NCI-H345 treated with DMSO at 0.1 percent for 48 hours (cell line): Measurements from ENCODE around the gene FBXL17.
A peak's percentile ranks its signal among the peaks of the same experiment; 100 is the strongest.

Experiments
- DNase-seq: peaks from one replicate; lab custom pipeline; 2025; ENCODE audit not compliant: unreplicated experiment; lab: John Stamatoyannopoulos, UW

FBXL17 gene

DNA sequence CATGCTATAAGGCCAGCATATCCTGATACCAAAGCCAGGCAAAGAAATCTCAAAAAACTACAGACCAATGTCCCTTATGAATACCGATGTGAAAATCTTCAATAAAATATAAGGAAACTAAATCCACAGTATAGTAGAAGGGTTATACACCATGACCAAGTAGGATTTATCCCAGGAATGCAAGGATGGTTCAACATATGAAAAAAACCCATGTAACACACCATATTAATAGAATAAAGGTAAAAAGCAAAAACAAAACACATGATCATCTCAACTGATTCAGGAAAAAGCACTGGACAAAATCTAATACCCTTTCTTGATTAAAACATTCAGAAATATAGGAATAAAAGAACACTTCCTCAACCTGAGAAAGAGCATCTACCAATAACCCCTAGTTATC lies 6.1 kb downstream of the FBXL17 start:
- no peak for DNase-seq

GRCh38 chr5:108373426-108373825 lies 8.5 kb downstream of the FBXL17 start:
- DNase-seq: no peak

DNA sequence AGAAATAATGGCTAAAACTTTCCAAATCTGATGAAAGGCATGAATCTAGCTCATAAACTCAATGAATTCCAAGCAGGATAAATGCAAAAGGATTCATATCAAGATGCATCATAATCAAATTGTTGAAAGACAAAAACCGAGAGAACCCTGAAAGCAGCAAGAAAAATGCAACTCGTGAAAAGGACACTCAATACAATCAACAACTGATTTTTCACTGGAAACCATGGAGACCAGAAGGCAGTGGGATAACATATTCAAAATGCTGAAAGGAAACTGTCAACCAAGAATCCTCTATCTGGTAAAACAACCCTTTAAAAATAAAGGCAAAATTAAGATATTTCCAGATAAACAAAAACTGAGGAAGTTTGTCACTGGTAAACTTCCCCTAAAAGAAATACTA lies 9.5 kb downstream of the FBXL17 start:
- DNase-seq: no peak

DNA sequence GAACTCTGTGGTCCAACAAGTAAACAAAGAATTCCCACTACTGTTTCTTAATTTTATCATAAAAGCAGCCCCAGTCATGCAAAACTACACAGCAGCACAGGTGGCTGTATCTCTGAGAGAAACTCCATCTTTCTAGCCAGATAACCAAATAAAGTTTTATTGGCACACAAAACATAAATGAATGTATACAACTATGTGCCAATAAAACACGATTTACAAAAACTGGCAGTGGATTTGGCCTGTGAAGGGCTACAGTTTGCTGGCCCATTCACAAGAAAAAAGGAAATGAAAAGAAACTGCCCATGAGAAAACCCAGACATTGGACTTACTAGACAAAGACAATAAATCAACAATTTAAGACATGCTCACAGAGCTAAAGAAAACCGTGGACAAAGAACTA lies 10.6 kb downstream of the FBXL17 start:
- no peak for DNase-seq

DNA sequence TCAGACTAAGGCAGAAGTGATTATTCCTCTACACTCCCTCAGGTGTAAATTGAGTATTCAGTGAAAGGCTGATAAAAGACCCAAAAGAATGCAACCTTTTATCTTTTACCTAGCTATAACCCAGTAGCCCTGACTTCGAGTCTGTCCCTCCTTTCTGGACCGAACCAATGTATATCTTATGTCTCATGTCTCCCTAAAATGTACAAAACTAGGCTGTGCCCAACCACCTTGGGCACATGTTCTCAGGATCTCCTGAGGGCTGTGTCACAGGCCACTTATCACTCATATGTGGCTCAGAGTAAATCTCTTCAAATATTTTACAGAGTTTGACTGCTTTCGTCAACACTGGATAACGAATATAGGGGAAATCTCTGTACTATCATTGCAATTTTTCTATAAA lies 12.7 kb downstream of the FBXL17 start:
- no peak for DNase-seq

GRCh38 chr5:108367679-108368334 lies 14.1 kb downstream of the FBXL17 start:
- no peak for DNase-seq

DNA sequence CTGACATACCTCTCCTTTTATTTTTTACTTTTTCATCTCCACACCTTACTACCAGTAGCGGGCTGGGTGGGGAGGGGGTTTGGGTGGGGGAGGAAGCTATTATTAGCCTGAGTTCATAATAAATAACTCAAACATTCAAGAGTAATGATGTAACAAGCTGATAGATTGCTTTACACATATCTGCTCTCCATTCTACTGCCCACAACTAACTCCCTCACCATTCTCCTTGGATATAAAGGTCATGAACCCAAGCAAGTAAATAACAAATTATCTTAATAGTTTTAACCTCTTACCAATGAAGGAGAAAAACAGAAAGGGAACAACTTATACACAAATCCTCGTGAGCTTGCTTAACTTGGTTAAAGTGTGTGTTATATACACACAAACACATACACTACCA lies 15.4 kb downstream of the FBXL17 start:
- DNase-seq: no peak

DNA sequence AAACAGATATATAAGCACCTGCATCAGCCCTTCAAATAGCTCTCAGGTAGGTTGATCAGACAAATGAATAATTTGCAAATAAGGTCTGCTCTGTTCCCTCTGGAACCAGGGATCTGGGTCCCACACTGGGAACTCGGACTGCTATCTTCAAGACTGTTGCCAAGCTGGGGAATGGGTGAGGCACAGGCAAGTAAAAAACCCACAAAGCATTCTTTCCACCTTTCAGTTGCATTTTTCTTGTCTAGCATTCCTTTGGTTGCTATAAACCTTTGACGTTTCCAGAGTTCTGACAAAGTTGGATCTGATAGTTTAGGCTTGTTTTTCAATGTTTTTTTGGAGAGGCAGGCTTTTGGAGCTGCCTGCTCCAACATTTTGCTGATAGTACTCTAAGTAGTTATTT lies 20.1 kb downstream of the FBXL17 start:
- DNase-seq: no peak

- no peak for DNase-seq
Observed at GRCh38 chr5:108361239-108361638, 20.7 kb downstream of the FBXL17 start.

GRCh38 chr5:108360280-108360679 lies 21.6 kb downstream of the FBXL17 start:
- DNase-seq: no peak

DNA sequence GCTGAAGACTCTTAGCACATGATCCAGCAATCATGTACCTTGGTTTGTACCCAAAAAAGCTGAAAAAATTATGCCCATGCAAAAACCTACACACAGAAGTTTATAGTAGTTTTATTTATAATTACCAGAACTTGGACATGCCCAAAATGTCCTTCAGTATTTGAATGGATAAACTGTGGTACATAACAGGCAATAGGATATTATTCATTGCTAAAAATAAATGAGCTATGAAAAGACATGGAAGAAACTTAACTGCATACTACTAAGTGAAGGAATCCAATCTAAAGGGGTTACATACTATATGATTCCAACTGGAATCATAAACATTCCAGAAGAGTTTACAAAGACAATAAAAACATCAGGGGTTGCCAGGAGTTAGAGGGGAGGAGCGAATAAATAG lies 25.6 kb downstream of the FBXL17 start:
- no peak for DNase-seq

- no peak for DNase-seq
Observed at GRCh38 chr5:108353087-108353486, 28.8 kb downstream of the FBXL17 start.

DNA sequence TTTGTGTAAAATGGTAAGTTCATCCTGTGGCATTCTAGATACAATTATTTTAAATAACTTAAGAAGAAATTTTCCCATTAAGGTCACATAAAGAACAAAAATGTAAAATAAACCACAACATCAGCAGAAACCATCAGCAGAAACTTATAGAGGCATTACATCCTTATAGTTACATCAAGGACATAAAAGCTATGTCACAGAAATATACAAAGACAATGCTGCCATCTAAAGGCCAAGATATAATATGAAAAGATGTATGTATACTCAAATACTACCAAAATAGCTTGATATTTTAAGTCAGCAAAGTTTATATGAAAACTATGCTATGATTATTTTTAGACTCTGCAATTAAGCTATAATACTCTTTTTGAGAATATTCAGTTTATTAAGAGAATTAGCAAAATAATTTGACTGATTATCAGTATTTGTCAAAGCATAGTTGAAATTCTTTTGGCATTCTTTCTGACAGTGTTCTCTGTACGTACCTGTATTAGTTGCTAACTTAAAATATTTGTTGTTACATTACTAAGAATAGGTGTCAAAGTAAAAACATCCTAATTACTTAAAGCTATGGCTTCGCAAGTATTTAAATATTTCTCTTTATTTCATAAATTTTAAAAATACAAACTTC lies 36.2 kb downstream of the FBXL17 start:
- DNase-seq: peak; percentile 18

DNA sequence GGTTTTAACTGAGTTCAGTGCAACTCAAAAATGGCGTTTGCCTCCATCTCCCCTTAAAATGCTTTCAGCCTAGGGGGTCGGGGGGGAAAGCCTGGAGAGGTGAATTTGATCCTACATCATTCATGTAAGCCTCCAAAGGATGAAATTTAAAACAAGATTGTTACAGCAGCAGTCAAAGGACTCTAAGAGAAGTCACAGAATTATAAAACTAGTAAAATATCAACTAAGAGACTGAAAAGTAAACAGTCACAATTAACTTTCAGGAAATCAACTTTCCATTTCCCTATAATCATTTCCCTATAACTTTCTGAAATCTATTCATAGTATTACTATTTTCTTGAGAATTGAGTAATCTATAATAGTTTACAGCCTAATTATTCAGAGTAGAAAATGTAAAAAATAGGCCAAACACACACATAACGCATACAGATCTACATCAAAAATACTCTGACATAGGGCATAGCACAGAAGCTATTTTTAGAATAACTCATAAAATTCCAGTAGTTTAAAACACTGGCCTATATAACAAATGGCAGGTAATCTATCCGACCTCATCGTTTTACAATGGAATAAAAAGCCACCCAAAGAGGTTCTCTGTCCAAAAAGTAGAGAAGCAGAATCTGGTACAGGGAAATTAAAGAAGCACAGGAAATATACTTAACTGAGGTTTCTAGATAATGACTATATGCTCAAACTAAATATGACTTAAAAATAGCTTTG lies 37.6 kb downstream of the FBXL17 start:
- DNase-seq: no peak

GRCh38 chr5:108341866-108342265 lies 40.0 kb downstream of the FBXL17 start:
- no peak for DNase-seq

DNA sequence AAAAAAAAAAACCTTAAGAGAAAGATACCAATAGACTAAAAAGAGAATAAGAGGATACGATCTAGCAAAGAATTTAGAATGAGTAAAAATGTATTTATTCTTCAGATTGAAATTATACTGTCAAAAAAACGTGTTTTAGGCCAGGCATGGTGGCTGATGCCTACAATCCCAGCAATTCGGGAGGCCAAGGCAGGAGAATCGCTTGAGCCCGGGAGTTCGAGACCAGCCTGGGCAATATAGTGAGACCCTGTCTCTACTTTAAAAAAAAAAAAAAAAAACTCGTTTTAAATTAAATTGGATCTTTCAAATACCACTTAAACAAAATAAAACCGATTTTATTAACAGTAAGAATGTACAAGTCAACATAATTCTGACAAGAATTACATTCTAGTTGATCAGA lies 41.8 kb downstream of the FBXL17 start:
- no peak for DNase-seq

DNA sequence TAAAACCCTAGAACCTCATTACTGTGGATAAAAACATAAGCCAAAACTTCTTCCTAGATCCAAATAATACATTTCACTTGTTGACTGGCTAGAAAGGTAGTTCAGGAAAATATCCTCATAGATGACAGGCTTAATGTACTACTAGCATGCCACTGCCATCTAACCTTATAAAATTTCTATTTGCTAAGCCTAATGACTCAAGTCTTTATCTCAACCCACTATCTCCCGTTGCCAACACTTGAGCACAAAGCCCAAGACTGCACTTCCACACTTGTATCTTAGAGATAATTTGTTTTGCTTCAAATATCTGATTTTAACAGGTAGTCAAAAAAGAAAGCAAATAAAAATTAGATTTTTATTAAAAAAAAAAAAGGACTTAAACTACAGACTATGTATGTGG lies 42.7 kb downstream of the FBXL17 start:
- DNase-seq: no peak

GRCh38 chr5:108334225-108334624 lies 47.7 kb downstream of the FBXL17 start:
- DNase-seq: no peak

DNA sequence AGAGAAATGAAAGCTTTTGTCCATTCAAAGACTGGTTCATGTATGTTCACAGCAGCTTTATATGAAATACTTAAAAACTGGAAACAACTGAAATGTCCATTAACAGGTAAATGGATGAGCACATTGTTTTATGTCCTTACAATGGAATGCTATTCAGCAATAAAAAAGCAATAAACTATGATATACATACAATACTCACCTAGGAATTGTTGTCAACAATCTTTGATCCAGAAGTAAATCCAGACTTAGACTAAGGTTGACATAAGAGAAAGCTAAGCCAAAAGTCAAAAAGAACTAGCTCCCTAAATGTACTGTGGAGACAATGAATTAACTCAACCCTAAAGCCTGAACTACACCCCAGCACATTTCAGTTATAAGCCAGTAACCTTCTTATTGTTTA lies 54.9 kb downstream of the FBXL17 start:
- no peak for DNase-seq

- no peak for DNase-seq
Observed at GRCh38 chr5:108324886-108325285, 57.0 kb downstream of the FBXL17 start.

- no peak for DNase-seq
Observed at GRCh38 chr5:108321341-108321740, 60.6 kb downstream of the FBXL17 start.

GRCh38 chr5:108320231-108320630 lies 61.7 kb downstream of the FBXL17 start:
- DNase-seq: no peak
